DMS79 treated with DMSO at 0.1 percent for 48 hours (cell line): ENCODE data around the gene FRMD3.
A peak's percentile ranks its signal among the peaks of the same experiment; 100 is the strongest.
"Not testable (repeated sequence)": the region's sequence is repeated elsewhere in the genome, so short reads cannot be mapped to it uniquely, and the experiment has no call there.

Source experiments
- DNase-seq: peaks from one replicate; lab custom pipeline; 2025; lab: John Stamatoyannopoulos, UW

The FRMD3 gene

GRCh38 chr9:83523684-83524083 is 14.5 kb downstream of the FRMD3 start:
- no peak for DNase-seq

- peak; percentile 10 for DNase-seq
Measured at GRCh38 chr9:83521411-83521810, 16.8 kb downstream of the FRMD3 start.

- no peak for DNase-seq
Measured at GRCh38 chr9:83521011-83521410, 17.2 kb downstream of the FRMD3 start.

- no peak for DNase-seq
Measured at GRCh38 chr9:83520292-83520691, 17.9 kb downstream of the FRMD3 start.

GRCh38 chr9:83517980-83518379 is 20.2 kb downstream of the FRMD3 start:
- DNase-seq = not testable (repeated sequence)

GRCh38 chr9:83514767-83515166 is 23.4 kb downstream of the FRMD3 start:
- DNase-seq = no peak

- no peak for DNase-seq
Measured at GRCh38 chr9:83512621-83513020, 25.6 kb downstream of the FRMD3 start.

GRCh38 chr9:83511051-83511450 is 27.1 kb downstream of the FRMD3 start:
- no peak for DNase-seq

GRCh38 chr9:83509402-83509801 is 28.8 kb downstream of the FRMD3 start:
- no peak for DNase-seq

- no peak for DNase-seq
Measured at GRCh38 chr9:83508067-83508466, 30.1 kb downstream of the FRMD3 start.

GRCh38 chr9:83505282-83505681 is 32.9 kb downstream of the FRMD3 start:
- DNase-seq = peak; percentile 41

GRCh38 chr9:83503866-83504265 is 34.3 kb downstream of the FRMD3 start:
- peak; percentile 57 for DNase-seq

GRCh38 chr9:83501565-83501964 is 36.6 kb downstream of the FRMD3 start:
- DNase-seq = no peak

- no peak for DNase-seq
Measured at GRCh38 chr9:83497441-83497840, 40.8 kb downstream of the FRMD3 start.

GRCh38 chr9:83491995-83492394 is 46.2 kb downstream of the FRMD3 start:
- no peak for DNase-seq

GRCh38 chr9:83491413-83491812 is 46.8 kb downstream of the FRMD3 start:
- DNase-seq = no peak

- no peak for DNase-seq
Measured at GRCh38 chr9:83489961-83490360, 48.2 kb downstream of the FRMD3 start.

- no peak for DNase-seq
Measured at GRCh38 chr9:83484990-83485389, 53.2 kb downstream of the FRMD3 start.

- no peak for DNase-seq
Measured at GRCh38 chr9:83483223-83483622, 55.0 kb downstream of the FRMD3 start.

GRCh38 chr9:83479765-83480164 is 58.4 kb downstream of the FRMD3 start:
- DNase-seq = no peak

- no peak for DNase-seq
Measured at GRCh38 chr9:83477571-83477970, 60.6 kb downstream of the FRMD3 start.

GRCh38 chr9:83477120-83477519 is 61.1 kb downstream of the FRMD3 start:
- no peak for DNase-seq

GRCh38 chr9:83476513-83476912 is 61.7 kb downstream of the FRMD3 start:
- DNase-seq = no peak

- DNase-seq = no peak
Measured at GRCh38 chr9:83475741-83476140, 62.5 kb downstream of the FRMD3 start.

GRCh38 chr9:83474631-83475030 is 63.6 kb downstream of the FRMD3 start:
- no peak for DNase-seq
